Measurements from ENCODE around the gene RAB36.

The RAB36 gene

DNA sequence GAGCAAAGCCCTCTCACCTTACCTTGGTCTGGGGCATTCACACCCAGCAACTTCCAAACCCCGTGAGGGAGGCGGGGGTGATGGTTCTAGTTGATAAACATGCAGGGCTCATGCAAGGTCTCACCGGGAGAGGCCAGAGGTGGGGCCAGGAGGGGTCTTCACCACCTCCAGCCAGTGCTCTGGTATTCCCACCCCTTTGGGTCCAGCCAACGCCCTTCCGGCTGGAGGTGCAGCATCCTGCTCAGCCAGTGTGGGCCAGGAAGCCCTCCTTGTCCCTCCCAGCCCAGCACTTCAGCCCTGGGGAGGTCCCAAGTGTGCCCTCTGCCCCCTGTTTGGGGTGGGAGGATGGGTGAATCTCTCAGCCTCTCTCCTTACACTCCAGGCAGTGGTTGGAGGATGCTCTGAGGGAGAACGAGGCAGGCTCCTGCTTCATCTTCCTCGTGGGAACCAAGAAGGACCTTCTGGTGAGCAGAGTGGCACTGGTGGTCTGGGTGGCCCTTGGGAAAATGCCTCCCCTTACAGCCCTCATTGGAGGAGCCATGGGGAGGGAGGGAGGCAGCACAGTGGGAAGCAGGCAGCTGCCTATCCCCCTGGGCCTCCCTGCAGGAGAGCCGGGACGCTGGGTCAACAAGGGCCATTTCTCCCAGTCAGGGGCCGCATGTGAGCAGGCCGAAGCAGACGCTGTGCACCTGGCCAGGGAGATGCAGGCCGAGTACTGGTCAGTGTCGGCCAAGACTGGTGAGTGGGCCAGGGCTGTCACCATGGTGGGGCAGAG is 13.4 kb downstream of the RAB36 start:
- no peak for DNase-seq (ENCODE audit: low read depth in 2 of 2)

GRCh38 chr22:23159291-23159630 is 14.0 kb downstream of the RAB36 start:
- no peak for DNase-seq (ENCODE audit: low read depth in 2 of 2)

GRCh38 chr22:23161029-23161428 is 15.8 kb downstream of the RAB36 start:
- no peak for DNase-seq (ENCODE audit: low read depth in 2 of 2)

DNA sequence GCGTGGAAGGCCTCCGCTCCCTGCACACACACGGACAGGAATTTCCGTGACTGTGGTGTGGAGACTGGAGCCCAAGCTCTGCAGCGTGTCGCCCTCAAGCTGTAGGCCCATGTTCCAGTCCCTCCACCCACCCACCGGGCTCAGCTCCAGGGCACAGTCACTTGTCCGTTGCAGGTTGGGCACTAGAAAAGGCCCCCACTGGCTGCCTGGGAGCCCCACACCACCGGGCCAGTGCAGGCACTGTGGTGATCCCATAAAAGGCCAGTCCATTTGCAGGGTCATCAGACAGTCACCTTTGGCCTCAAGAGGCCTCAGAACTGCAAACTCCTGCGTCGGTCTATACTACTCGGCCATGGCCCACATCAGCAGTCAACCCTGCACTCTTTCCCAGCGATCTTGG is 16.3 kb downstream of the RAB36 start:
- no peak for DNase-seq (ENCODE audit: low read depth in 2 of 2)

- no peak for DNase-seq (ENCODE audit: low read depth in 2 of 2)
Measured at GRCh38 chr22:23163665-23164064, 18.4 kb downstream of the RAB36 start.

DNA sequence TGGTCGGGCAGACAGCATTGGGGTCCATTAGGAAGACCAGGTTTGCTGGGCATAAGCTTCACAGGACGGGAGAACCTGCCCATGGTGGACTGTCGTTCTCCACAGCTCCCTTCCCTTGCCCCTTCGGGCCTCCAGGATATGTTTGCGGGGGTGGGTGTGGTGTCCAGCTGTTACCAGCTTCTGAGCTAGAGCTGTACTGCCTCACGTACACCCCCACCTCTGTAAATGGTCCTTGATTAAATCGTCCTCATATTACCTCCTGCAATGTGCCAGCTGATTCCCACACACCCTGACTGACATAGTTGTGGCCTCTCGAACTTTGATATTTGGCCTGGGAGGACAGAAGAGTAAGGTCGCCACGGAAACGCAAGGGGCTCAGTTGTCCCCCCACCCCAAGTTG is 18.8 kb downstream of the RAB36 start:
- no peak for DNase-seq (ENCODE audit: low read depth in 2 of 2)

DNA sequence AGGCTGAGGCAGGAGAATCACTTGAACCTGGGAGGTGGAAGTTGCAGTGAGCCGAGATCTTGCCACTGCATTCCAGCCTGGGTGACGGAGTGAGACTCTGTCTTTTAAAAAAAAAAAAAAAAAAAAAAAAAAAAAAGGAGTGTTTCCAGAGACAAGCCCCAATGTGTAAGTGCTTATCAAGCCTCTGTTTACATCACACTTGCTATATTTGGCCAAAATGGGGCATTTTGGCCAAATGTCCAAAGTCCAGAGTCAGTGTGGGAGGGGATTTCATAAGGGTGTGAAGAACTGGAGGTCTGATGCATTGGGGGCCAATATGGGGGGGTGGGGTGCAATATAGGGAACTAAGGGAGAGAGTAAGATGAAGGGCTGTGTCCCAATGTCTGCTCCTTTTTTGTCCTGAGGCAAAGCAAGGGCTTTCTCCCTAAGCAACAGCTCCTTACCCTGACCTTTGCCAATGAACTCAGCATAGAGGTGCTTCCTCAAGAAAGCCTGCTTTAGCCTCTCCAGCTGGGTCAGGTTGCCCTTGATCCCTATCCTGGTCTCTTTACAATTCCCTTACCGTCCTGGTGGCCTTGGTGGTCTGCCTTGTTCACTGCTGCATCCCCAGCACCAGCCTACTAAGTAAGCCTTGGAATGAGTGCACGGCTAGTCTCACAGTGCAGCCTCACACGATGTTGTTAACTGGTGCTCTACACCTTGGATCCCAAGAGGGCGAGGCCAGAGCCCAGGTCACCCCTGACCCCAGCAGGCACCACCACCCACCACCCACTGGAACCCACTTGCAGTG is 21.0 kb downstream of the RAB36 start:
- DNase-seq (ENCODE audit: low read depth in 2 of 2): no peak

- DNase-seq (ENCODE audit: low read depth in 2 of 2): no peak
Measured at GRCh38 chr22:23166841-23167616, 21.8 kb downstream of the RAB36 start.

- DNase-seq (ENCODE audit: low read depth in 2 of 2): no peak
Measured at GRCh38 chr22:23168391-23169042, 23.2 kb downstream of the RAB36 start.

DNA sequence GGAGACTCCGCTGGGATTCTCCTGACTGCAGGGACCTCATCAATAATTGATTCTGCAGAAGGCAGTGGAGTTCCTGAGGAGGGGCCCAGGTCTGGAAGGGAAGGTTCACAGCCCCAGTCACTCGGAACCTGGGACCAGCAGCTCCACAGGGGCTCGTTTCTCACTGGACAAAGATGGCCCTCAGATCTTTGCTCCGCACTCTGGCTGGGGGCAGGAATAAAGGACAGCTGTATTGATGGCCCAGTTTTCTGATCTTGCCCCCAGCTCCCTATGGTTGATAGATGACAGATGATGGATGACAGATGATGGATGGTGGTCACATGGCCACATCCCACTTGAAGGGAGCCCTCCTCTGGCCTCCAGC is 23.7 kb downstream of the RAB36 start:
- no peak for DNase-seq (ENCODE audit: low read depth in 2 of 2)

GRCh38 chr22:23175817-23176644 is 30.8 kb downstream of the RAB36 start:
- no peak for DNase-seq (ENCODE audit: low read depth in 2 of 2)

DNA sequence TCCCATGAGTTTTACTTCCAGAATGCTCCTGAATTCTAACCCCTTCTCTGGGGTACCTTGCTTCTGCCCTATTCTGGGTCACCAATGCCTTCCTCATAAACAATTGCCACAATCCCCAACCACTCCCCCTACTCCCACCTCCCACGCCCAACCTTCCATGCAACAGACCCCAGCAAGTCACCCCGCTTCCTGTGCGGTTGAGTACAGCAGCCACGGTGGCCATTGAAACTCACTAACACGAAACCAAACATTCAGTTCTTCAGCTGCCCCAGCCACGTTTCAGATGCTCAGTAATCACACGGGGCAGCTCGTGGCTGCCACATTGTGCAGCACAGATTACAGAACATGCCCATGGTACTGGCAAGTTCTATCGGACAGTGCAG is 31.4 kb downstream of the RAB36 start:
- no peak for DNase-seq (ENCODE audit: low read depth in 2 of 2)

DNA sequence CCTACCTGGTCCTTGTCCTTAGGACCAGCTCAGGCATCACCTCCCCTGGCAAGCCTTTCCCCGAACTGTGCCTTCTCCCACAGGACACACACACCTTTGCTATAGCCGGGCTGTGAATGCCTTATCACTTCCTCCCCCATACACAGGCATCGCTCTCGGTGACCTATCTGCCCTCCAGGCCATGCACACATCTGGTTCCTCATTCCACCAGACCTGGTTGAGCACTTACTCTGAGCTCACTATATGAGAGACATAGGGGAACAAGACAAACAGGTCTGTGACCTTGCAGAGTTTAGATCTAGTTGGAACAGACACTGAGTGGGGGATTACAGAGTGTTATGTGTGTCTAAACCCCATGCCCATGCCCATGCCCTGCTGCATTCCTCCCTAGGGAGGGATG is 31.9 kb downstream of the RAB36 start:
- DNase-seq (ENCODE audit: low read depth in 2 of 2): no peak

- DNase-seq (ENCODE audit: low read depth in 2 of 2): no peak
Measured at GRCh38 chr22:23178512-23179254, 33.4 kb downstream of the RAB36 start.

GRCh38 chr22:23179381-23180299 is 34.4 kb downstream of the RAB36 start:
- no peak for DNase-seq (ENCODE audit: low read depth in 2 of 2)

- DNase-seq (ENCODE audit: low read depth in 2 of 2): peak in 1 of 2 experiments; percentile 20
Measured at GRCh38 chr22:23180301-23180892, 35.1 kb downstream of the RAB36 start, which contains the start of gene BCR. BCR (plus strand) TSS chr22:23180509; CDS start chr22:23180961, 452 bp downstream.

- no peak for DNase-seq (ENCODE audit: low read depth in 2 of 2)
Measured at GRCh38 chr22:23180893-23181720, 35.8 kb downstream of the RAB36 start.

DNA sequence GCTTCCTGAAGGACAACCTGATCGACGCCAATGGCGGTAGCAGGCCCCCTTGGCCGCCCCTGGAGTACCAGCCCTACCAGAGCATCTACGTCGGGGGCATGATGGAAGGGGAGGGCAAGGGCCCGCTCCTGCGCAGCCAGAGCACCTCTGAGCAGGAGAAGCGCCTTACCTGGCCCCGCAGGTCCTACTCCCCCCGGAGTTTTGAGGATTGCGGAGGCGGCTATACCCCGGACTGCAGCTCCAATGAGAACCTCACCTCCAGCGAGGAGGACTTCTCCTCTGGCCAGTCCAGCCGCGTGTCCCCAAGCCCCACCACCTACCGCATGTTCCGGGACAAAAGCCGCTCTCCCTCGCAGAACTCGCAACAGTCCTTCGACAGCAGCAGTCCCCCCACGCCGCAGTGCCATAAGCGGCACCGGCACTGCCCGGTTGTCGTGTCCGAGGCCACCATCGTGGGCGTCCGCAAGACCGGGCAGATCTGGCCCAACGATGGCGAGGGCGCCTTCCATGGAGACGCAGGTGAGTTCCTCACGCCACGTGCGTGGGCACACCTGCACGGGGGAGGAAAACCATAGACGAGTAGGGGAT is 36.5 kb downstream of the RAB36 start:
- DNase-seq (ENCODE audit: low read depth in 2 of 2): no peak

All from fibroblast of skin of left biceps (primary cell).